Esophagus squamous epithelium (tissue), 5 donors: ENCODE data around the gene NFS1. TPM values are rescaled to one million over a fixed set of nuclear protein-coding genes. Genes with fewer than 3 reads are reported as not detected.
"Not testable (repeated sequence)": the region's sequence is repeated elsewhere in the genome, so short reads cannot be mapped to it uniquely, and the experiment has no call there.

ENCODE experiments used
- DNase-seq: peaks from one replicate; lab custom pipeline; 2025; lab: John Stamatoyannopoulos, UW
- H3K27ac ChIP-seq, 4 donors: fragments of 200-600 bp; sonication (generic); one replicate each; pipeline ENCODE4 v1.5.1; 2016 to 2019; ENCODE audit warnings: mild to moderate bottlenecking in 1 of 4
- H3K27me3 ChIP-seq, 4 donors: fragments of 200-600 bp; sonication (generic); 1 replicate in 3 of 4; 2 replicates in 1 of 4; pipeline versions ENCODE4 v1.5.1 to v1.6.0; 2017 to 2021; ENCODE audit warnings: antibody characterized with exemption in 1 of 4
- H3K36me3 ChIP-seq, 3 donors: fragments of 200-600 bp; sonication (generic); one replicate each; pipeline ENCODE4 v1.5.1; 2016 to 2019
- H3K4me1 ChIP-seq, 3 donors: fragments of 200-600 bp; sonication (generic); one replicate each; pipeline ENCODE4 v1.5.1; 2017 to 2019
- H3K4me3 ChIP-seq, 4 donors: fragments of 200-600 bp; sonication (generic); 1 replicate in 3 of 4; 2 replicates in 1 of 4; pipeline ENCODE4 v1.5.1; 2016 to 2019; ENCODE audit warnings: mild to moderate bottlenecking in 2 of 4, moderate library complexity in 1 of 4
- H3K9me3 ChIP-seq, 3 donors: fragments of 200-600 bp; sonication (generic); one replicate each; pipeline ENCODE4 v1.5.1; 2016 to 2019
- CTCF ChIP-seq, 6 experiments: fragments of 450-650 bp in 4 of 6; fragments of 200-600 bp in 2 of 6; sonication (generic) in 2 of 6; IDR thresholded peaks; one replicate each; pipeline ENCODE4 v1.5.1; 2016 to 2019; ENCODE audit warnings: antibody characterized with exemption in 6 of 6, mild to moderate bottlenecking in 4 of 6, moderate library complexity in 4 of 6
- POLR2A ChIP-seq, 4 donors: fragments of 450-650 bp; IDR thresholded peaks; one replicate each; pipeline ENCODE4 v1.6.1; 2017; ENCODE audit warnings: antibody characterized with exemption in 4 of 4, mild to moderate bottlenecking in 4 of 4, moderate library complexity in 3 of 4
- whole genome bisulfite sequencing, 2 donors: methylation state at CpG; one replicate each; pipeline ENCODE4 v1.1.5; 2018; 5-methylcytosine and 5-hydroxymethylcytosine counted together
- intact Hi-C: fragments of 100-400 bp; cut with DNase I; formaldehyde crosslinking; loops from one replicate; pipeline ENCODE4 v1.15.0; 2022
- total RNA-seq, 4 donors: library from RNA; depleted of rRNA; stranded (reverse); fragments of >200 nt; gene quantifications; one replicate each; pipeline ENCODE4 v1.1.0, GENCODE V29; 2016
- donor health status: DM: yes; HTN: yes; CAD: no.

The NFS1 gene
- total RNA-seq, 4 donors from 2014 or later = 16.4 to 39.9 (median 24.2) TPM

- intact Hi-C loops = no loop called here
- Histone ChIP-seq H3K4me3 (no peak overlapping the region), H3K27me3 (no peaks in the 10 kb centered on the region), H3K4me1 (peaks cover 0 to 42% (median 6%) of the 10 kb centered on the region in 3 donors), H3K36me3 (peaks cover 22 to 100% (median 44%) of the 10 kb centered on the region in 3 donors), H3K9me3 (no peaks in the 10 kb centered on the region), H3K27ac (no peak overlapping the region)
- WGBS, 2 donors = 70 to 75% methylated on average over 6 of the region's 6 CpGs
- TF ChIP-seq POLR2A (IDR thresholded peaks at IDR 0.05) (no peak), CTCF (IDR thresholded peaks at IDR 0.05) (no peak)
- no peak for DNase-seq
These were observed 12.5 kb upstream of the NFS1 start for GRCh38 chr20:35711588-35712209.

GRCh38 chr20:35710884-35711587, 11.9 kb upstream of the NFS1 start:
- H3K36me3 ChIP-seq = peaks cover 18 to 100% (median 46%) of the 10 kb centered on the region in 3 donors
- peaks cover 0 to 42% (median 6%) of the 10 kb centered on the region in 3 donors for H3K4me1 ChIP-seq
- H3K27ac ChIP-seq = no peak overlapping the region
- no peak overlapping the region for H3K4me3 ChIP-seq
- no peaks in the 10 kb centered on the region for H3K27me3 ChIP-seq
- WGBS, 2 donors = 54 to 55% methylated on average over 6 of the region's 6 CpGs
- TF ChIP-seq CTCF (IDR thresholded peaks at IDR 0.05) (no peak), POLR2A (IDR thresholded peaks at IDR 0.05) (no peak)
- no peaks in the 10 kb centered on the region for H3K9me3 ChIP-seq
- intact Hi-C loops = no loop called here
- DNase-seq = no peak

GRCh38 chr20:35710039-35710438, 10.9 kb upstream of the NFS1 start:
- no peak overlapping the region for H3K4me3 ChIP-seq
- intact Hi-C loops = no loop called here
- no peak for DNase-seq
- H3K27me3 ChIP-seq = no peaks in the 10 kb centered on the region
- peaks cover 0 to 38% (median 6%) of the 10 kb centered on the region in 3 donors for H3K4me1 ChIP-seq
- H3K36me3 ChIP-seq = peaks cover 13 to 100% (median 45%) of the 10 kb centered on the region in 3 donors
- TF ChIP-seq POLR2A (IDR thresholded peaks at IDR 0.05) (no peak), CTCF (IDR thresholded peaks at IDR 0.05) (no peak)
- H3K9me3 ChIP-seq = no peaks in the 10 kb centered on the region
- no peak overlapping the region for H3K27ac ChIP-seq

- peaks cover 20 to 100% (median 48%) of the 10 kb centered on the region in 3 donors for H3K36me3 ChIP-seq
- TF ChIP-seq POLR2A (IDR thresholded peaks at IDR 0.05) (no peak), CTCF (IDR thresholded peaks at IDR 0.05) (no peak)
- intact Hi-C loops = no loop called here
- H3K4me1 ChIP-seq = peaks cover 0 to 37% (median 6%) of the 10 kb centered on the region in 3 donors
- H3K9me3 ChIP-seq = no peaks in the 10 kb centered on the region
- no peak overlapping the region for H3K4me3 ChIP-seq
- H3K27ac ChIP-seq = no peak overlapping the region
- no peak for DNase-seq
- 83 to 84% methylated on average over 1 of the region's 1 CpG for WGBS, 2 donors
- H3K27me3 ChIP-seq = no peaks in the 10 kb centered on the region
These were observed 10.1 kb upstream of the NFS1 start for GRCh38 chr20:35709259-35709658.

- intact Hi-C loops = no loop called here
- Histone ChIP-seq H3K27me3 (no peaks in the 10 kb centered on the region), H3K4me1 (peaks cover 0 to 40% (median 6%) of the 10 kb centered on the region in 3 donors), H3K27ac (no peak overlapping the region), H3K4me3 (no peak overlapping the region), H3K36me3 (peaks cover 22 to 100% (median 50%) of the 10 kb centered on the region in 3 donors), H3K9me3 (no peaks in the 10 kb centered on the region)
- WGBS, 2 donors = 32 to 55% methylated on average over 1 of the region's 1 CpG
- DNase-seq = no peak
- TF ChIP-seq CTCF (IDR thresholded peaks at IDR 0.05) = no peak
- TF ChIP-seq POLR2A (IDR thresholded peaks at IDR 0.05) = no peak
These were observed 9.3 kb upstream of the NFS1 start for GRCh38 chr20:35708502-35708901.

GRCh38 chr20:35706591-35707529, 7.7 kb upstream of the NFS1 start:
- peaks cover 24 to 100% (median 46%) of the 10 kb centered on the region in 3 donors for H3K36me3 ChIP-seq
- DNase-seq, H3K27me3 ChIP-seq, H3K9me3 ChIP-seq, H3K4me3 ChIP-seq, H3K27ac ChIP-seq, intact Hi-C loops: not testable (repeated sequence)
- H3K4me1 ChIP-seq = peaks cover 0 to 37% (median 6%) of the 10 kb centered on the region in 3 donors
- WGBS, 2 donors = 88 to 89% methylated on average over 16 to 17 of the region's 17 CpGs

- DNase-seq, H3K27me3 ChIP-seq, H3K9me3 ChIP-seq, H3K27ac ChIP-seq, intact Hi-C loops, H3K4me3 ChIP-seq: not testable (repeated sequence)
- 80 to 84% methylated on average over 11 of the region's 11 CpGs for WGBS, 2 donors
- Histone ChIP-seq H3K36me3 (peaks cover 19 to 99% (median 46%) of the 10 kb centered on the region in 3 donors), H3K4me1 (peaks cover 0 to 35% (median 4%) of the 10 kb centered on the region in 3 donors)
These were observed 6.7 kb upstream of the NFS1 start for GRCh38 chr20:35705894-35706293.
